Spleen (tissue), 11 donors: Measurements from ENCODE around the gene TEX50. TPM values are rescaled to one million over a fixed set of nuclear protein-coding genes. Genes with fewer than 3 reads are reported as not detected.
"Not testable (repeated sequence)": the region's sequence is repeated elsewhere in the genome, so short reads cannot be mapped to it uniquely, and the experiment has no call there.

Source experiments
- DNase-seq: peaks from one replicate; pipeline ENCODE4 v3.0.0-alpha.2; 2020
- H3K27ac ChIP-seq, 8 donors: fragments of 200-600 bp; sonication (generic) in 7 of 8; 1 replicate in 4 of 8; 2 replicates in 4 of 8; pipeline versions ENCODE4 v1.5.0 to v1.8.0; 2016 to 2021; ENCODE audit warnings: inconsistent platforms in 4 of 8, mild to moderate bottlenecking in 4 of 8, moderate library complexity in 1 of 8
- H3K27me3 ChIP-seq, 7 donors: fragments of 200-600 bp; sonication (generic) in 6 of 7; replicated peaks in 1 of 7; 1 replicate in 4 of 7; 2 replicates in 3 of 7; pipeline versions ENCODE4 v1.5.0 to v1.8.0; 2016 to 2021; ENCODE audit warnings: inconsistent platforms in 3 of 7, mild to moderate bottlenecking in 1 of 7
- H3K36me3 ChIP-seq, 6 donors: fragments of 200-600 bp; sonication (generic) in 5 of 6; 1 replicate in 4 of 6; 2 replicates in 2 of 6; pipeline versions ENCODE4 v1.5.0 to v1.8.0; 2016 to 2021; ENCODE audit warnings: inconsistent platforms in 2 of 6
- H3K4me1 ChIP-seq, 6 donors: fragments of 200-600 bp; sonication (generic) in 5 of 6; 1 replicate in 3 of 6; 2 replicates in 3 of 6; pipeline versions ENCODE4 v1.5.0 to v1.8.0; 2016 to 2021; ENCODE audit warnings: inconsistent platforms in 3 of 6
- H3K4me3 ChIP-seq, 8 donors: fragments of 200-600 bp; sonication (generic) in 7 of 8; 1 replicate in 4 of 8; 2 replicates in 4 of 8; pipeline versions ENCODE4 v1.5.0 to v1.8.0; 2016 to 2021; ENCODE audit warnings: inconsistent platforms in 4 of 8, mild to moderate bottlenecking in 4 of 8, moderate library complexity in 2 of 8
- H3K9me3 ChIP-seq, 8 donors: fragments of 200-600 bp; sonication (generic) in 7 of 8; 1 replicate in 4 of 8; 2 replicates in 4 of 8; pipeline versions ENCODE4 v1.5.0 to v1.8.0; 2016 to 2021; ENCODE audit warnings: inconsistent platforms in 4 of 8
- CTCF ChIP-seq, 11 experiments: fragments of 200-600 bp in 7 of 11; fragments of 450-650 bp in 4 of 11; sonication (generic) in 4 of 11; IDR thresholded peaks in 8 of 11; conservative IDR thresholded peaks in 3 of 11; 1 replicate in 7 of 11; 2 replicates in 4 of 11; pipeline versions ENCODE4 v1.4.0 to v1.8.0; 2016 to 2021; ENCODE audit warnings: antibody characterized with exemption in 11 of 11, inconsistent platforms in 4 of 11, mild to moderate bottlenecking in 1 of 11
- POLR2A ChIP-seq, 3 donors: fragments of 450-650 bp; IDR thresholded peaks; one replicate each; pipeline ENCODE4 v1.5.1; 2017; ENCODE audit warnings: antibody characterized with exemption in 3 of 3, mild to moderate bottlenecking in 1 of 3
- POLR2AphosphoS5 ChIP-seq, 3 donors: sonication (generic); formaldehyde crosslinking; IDR thresholded peaks; one replicate each; pipeline ENCODE4 v1.5.1; 2017; ENCODE audit warnings: antibody characterized with exemption in 3 of 3
- WGBS, 5 donors: extraction: QIAGEN DNeasy Blood & Tissue Kit in 3 of 5; methylation state at CpG; one replicate each; pipeline versions ENCODE4 v1.1.5 to v1.1.7; 2013 to 2018; 5-methylcytosine and 5-hydroxymethylcytosine counted together
- intact Hi-C: fragments of 100-400 bp; cut with DNase I; formaldehyde crosslinking; loops from one replicate; pipeline ENCODE4 v1.15.0; 2023; ENCODE audit warnings: low total_unique reads
- polyA plus RNA-seq, 3 donors: library from polyadenylated mRNA; stranded (reverse); fragments of 200-250 nt; gene quantifications; one replicate each; pipeline ENCODE4 v1.2.1, GENCODE V29; 2013
- total RNA-seq, 7 donors: library from RNA; depleted of rRNA in 3 of 7; stranded (reverse); fragments of >200 nt in 3 of 7; fragmentation: NEBNext Ultra II Directional in 4 of 7; extraction: Animal tissue kit (Norgen Biotek cat#: 25700) in 4 of 7; gene quantifications; one replicate each; pipeline versions ENCODE4 v1.1.0 to v1.2.1, GENCODE V29; 2016 to 2021
- donor health status: healthy with polysubstance abuse.
- donor health status: DM: no; HTN: no; CAD: no; lungs with moderate emphysema.
- donor health status: DM: no; HTN: no; CAD: no.
- donor health status: Bipolar disorder and iron deficiency.
- donor health status: healthy.
- donor health status: DM: no; HTN: no; CAD: no.
- donor health status: DM: yes; HTN: yes; CAD: no.

Gene TEX50
- total and polyA plus RNA-seq, 10 donors = not detected

GRCh38 chr1:173682184-173682583, 47.0 kb downstream of the TEX50 start:
- H3K9me3 ChIP-seq = peaks cover 0 to 17% (median 9%) of the 10 kb centered on the region in 8 donors
- H3K27me3 ChIP-seq = no peaks in the 10 kb centered on the region
- TF ChIP-seq POLR2A (IDR thresholded peaks at IDR 0.05) = no peak
- TF ChIP-seq POLR2AphosphoS5 (IDR thresholded peaks at IDR 0.05) = no peak
- TF ChIP-seq CTCF (IDR thresholded peaks at IDR 0.05 in 8 of 11, conservative IDR thresholded peaks at IDR 0.05 in 3 of 11) = no peak
- H3K4me1 ChIP-seq = no peaks in the 10 kb centered on the region
- H3K36me3 ChIP-seq = no peaks in the 10 kb centered on the region
- intact Hi-C loops = no loop called here
- no peak for DNase-seq
- H3K4me3 ChIP-seq = no peak overlapping the region
- no peak overlapping the region for H3K27ac ChIP-seq

- H3K27me3 ChIP-seq, H3K36me3 ChIP-seq, H3K4me1 ChIP-seq, H3K27ac ChIP-seq, H3K4me3 ChIP-seq, DNase-seq, intact Hi-C loops: not testable (repeated sequence)
- H3K9me3 ChIP-seq = peaks cover 0 to 15% (median 8%) of the 10 kb centered on the region in 8 donors
- WGBS, 5 donors = 87 to 95% (median 92%) methylated on average over 4 of the region's 4 CpGs
Measured at GRCh38 chr1:173683838-173684237, 48.7 kb downstream of the TEX50 start.

- H3K27ac ChIP-seq = not testable (repeated sequence)
Measured at GRCh38 chr1:173685121-173685520, 50.0 kb downstream of the TEX50 start.

More at GRCh38 chr1:173685121-173685520, 50.0 kb downstream of the TEX50 start:
- H3K4me3 ChIP-seq, H3K4me1 ChIP-seq, H3K27me3 ChIP-seq, H3K9me3 ChIP-seq, intact Hi-C loops, H3K36me3 ChIP-seq, DNase-seq: not testable (repeated sequence)
- 68 to 100% (median 92%) methylated on average over 2 to 3 of the region's 3 CpGs for WGBS, 5 donors

Other genes with a start within 250 kb of the TEX50 start
- 100 to 1,000 TPM; 122 to 197 (median 143) TPM for gene PRDX6, start 158.0 kb upstream of the TEX50 start, total RNA-seq
- 100 to 1,000 TPM; 133 to 240 (median 154) TPM for gene PRDX6, start 158.0 kb upstream of the TEX50 start, polyA plus RNA-seq
- 1 to 10 TPM in 3 of 7 donors, under 1 TPM in 3, not detected in 1; 0.29 to 2.0 (median 1.1) TPM for gene SLC9C2, start 32.3 kb upstream of the TEX50 start, total RNA-seq
- gene SLC9C2, start 32.3 kb upstream of the TEX50 start, polyA plus RNA-seq = under 1 TPM; 0.03 to 0.48 (median 0.07) TPM
- gene ANKRD45, start 34.5 kb downstream of the TEX50 start, total RNA-seq = 1 to 10 TPM in 3 of 7 donors, under 1 TPM in 3, not detected in 1; 0.67 to 1.1 (median 0.92) TPM
- under 1 TPM; 0.13 to 0.30 (median 0.19) TPM for gene ANKRD45, start 34.5 kb downstream of the TEX50 start, polyA plus RNA-seq
- 10 to 100 TPM; 25.4 to 36.3 (median 29.2) TPM for gene KLHL20, start 79.6 kb downstream of the TEX50 start, total RNA-seq
- 1 to 10 TPM; 4.1 to 9.0 (median 5.6) TPM for gene KLHL20, start 79.6 kb downstream of the TEX50 start, polyA plus RNA-seq
- gene DARS2, start 189.3 kb downstream of the TEX50 start, total RNA-seq = 10 to 100 TPM; 12.6 to 23.3 (median 18.2) TPM
- gene DARS2, start 189.3 kb downstream of the TEX50 start, polyA plus RNA-seq = 1 to 10 TPM; 4.7 to 7.3 (median 6.8) TPM
- gene CENPL, start 189.5 kb downstream of the TEX50 start, total RNA-seq = 10 to 100 TPM in 2 of 7 donors, 1 to 10 TPM in 5; 4.7 to 22.2 (median 7.9) TPM
- 1 to 10 TPM; 2.4 to 5.7 (median 3.8) TPM for gene CENPL, start 189.5 kb downstream of the TEX50 start, polyA plus RNA-seq
- gene GAS5, start 232.7 kb downstream of the TEX50 start, total RNA-seq = 100 to 1,000 TPM; 287 to 382 (median 327) TPM
- gene GAS5, start 232.7 kb downstream of the TEX50 start, polyA plus RNA-seq = 1,000 to 10,000 TPM in 2 of 3 donors, 100 to 1,000 TPM in 1; 665 to 1,371 (median 1,326) TPM
- gene ZBTB37, start 233.0 kb downstream of the TEX50 start, total RNA-seq = 10 to 100 TPM; 16.4 to 29.8 (median 23.4) TPM
- 1 to 10 TPM; 1.1 to 2.0 (median 1.3) TPM for gene ZBTB37, start 233.0 kb downstream of the TEX50 start, polyA plus RNA-seq